GM21717 (cell line): ENCODE data around the gene CUL9.

Experiments
- ATAC-seq: cut with Tn5 transposase; IDR thresholded peaks from one replicate; pipeline ENCODE4 v1.9.1; 2021; ENCODE audit warnings: mild to moderate bottlenecking, moderate library complexity; ENCODE audit not compliant: unreplicated experiment

Gene CUL9

DNA sequence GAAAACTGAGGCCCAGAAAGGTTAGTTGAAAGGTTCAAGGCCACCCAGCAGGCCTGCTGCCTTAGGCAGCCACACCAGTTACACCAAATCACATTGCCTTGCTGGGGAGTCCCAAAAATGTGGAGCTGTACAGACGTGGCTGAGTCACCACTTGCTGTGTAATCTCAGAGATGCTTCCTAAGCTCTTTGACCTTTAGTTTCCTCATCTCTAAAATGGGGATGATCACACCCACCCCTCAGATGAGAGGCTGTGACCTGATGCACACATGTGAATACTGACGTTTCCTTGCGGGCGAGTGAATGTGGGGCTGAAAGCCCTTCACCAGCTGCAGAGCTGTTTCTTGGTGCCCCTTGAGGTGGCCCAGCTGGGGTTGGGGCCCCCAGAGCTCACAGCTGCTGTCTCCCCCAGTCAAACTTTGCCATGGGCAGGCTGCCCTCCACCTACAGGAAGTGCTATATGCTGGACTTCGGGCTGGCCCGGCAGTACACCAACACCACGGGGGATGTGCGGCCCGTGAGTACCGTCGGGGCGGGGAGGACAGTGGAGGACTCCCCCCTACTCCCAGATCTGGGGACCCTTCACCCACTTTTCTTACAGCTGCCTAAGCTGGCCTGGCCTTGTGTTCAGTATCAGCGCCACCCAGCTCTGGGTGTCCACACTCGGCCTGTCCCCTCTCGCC lies 72.3 kb downstream of the CUL9 start:
- ATAC-seq = no peak

- ATAC-seq = no peak
Observed at GRCh38 chr6:43254846-43255245, 72.8 kb downstream of the CUL9 start.

DNA sequence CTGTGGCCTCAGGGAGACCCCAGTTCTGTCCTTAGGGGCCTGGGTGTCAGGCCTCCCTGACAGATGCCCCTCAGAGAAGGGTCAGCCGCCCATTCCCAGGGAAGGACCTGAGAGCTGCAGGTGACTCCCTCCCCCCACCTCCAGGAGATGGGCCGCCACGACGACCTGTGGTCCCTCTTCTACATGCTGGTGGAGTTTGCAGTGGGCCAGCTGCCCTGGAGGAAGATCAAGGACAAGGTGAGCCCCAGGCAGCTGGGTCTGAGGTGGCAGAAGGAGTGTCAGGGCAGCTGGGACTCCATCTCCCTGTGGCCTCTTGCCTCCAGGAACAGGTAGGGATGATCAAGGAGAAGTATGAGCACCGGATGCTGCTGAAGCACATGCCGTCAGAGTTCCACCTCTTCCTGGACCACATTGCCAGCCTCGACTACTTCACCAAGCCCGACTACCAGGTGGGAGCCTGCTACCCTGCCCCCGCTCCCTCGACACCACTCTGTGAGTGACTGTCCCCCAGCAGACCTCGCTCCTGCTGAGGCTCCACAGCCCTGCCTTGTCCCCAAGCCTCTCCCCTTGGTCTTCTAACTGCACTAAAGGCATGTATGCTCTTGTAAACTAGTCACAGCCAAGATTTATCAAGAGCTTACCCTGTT lies 73.5 kb downstream of the CUL9 start:
- no peak for ATAC-seq

- no peak for ATAC-seq
Observed at GRCh38 chr6:43256670-43257366, 74.8 kb downstream of the CUL9 start.

DNA sequence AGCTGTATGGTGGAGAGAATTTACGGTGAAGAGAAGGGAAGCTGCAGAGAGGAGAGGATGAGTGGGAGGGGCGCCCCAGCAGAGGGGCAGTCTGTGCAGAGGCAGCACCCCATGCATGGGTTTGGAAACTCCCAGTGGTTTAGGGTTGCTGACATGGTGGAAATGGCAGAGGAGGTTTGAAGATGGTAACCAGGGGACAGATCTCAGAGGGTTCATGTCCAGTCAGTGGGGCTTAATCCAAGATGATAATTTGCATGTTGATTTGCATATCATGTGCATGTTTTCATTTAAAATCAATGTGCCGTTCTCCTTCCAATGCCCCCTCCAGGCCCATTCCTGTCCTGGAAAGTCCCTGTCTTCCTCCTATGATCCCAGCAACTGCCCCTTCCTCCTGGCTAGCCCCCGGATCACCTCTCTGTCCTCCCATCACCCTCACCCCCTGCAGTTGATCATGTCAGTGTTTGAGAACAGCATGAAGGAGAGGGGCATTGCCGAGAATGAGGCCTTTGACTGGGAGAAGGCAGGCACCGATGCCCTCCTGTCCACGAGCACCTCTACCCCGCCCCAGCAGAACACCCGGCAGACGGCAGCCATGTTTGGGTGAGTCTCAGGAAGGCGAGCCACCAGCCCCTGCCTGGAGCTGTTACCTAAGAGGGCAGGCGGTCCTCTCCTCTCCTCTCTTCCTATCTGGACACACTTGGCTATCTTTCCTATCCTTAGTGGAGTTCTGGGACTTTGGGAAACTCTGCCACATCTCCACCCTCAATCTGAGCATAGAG lies 75.6 kb downstream of the CUL9 start:
- ATAC-seq = no peak

GRCh38 chr6:43258180-43258579 lies 76.2 kb downstream of the CUL9 start:
- ATAC-seq = no peak

DNA sequence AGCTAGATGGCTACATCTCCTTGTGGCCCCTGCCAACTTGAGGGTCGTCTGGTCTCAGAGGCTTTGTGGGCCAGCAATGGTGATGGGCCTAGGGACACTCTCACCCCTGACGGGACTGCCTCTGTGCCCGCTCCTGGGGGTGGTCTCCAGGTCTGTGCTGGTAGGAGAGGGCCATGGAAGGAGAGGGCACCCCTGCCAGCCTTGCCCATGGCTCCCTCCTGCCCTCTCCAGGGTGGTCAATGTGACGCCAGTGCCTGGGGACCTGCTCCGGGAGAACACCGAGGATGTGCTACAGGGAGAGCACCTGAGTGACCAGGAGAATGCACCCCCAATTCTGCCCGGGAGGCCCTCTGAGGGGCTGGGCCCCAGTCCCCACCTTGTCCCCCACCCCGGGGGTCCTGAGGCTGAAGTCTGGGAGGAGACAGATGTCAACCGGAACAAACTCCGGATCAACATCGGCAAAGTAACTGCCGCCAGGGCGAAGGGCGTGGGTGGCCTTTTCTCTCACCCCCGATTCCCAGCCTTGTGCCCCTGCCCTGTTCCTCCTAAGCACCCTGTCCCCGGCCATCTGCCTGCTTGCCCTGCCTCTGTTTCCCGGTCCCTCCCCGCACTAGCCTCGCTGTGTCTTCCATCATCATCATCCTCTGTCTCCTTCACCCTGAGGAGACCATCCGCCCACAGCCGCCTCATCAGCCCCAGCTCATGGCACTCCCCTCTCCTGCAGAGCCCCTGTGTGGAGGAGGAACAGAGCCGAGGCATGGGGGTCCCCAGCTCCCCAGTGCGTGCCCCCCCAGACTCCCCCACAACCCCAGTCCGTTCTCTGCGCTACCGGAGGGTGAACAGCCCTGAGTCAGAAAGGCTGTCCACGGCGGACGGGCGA lies 77.1 kb downstream of the CUL9 start:
- no peak for ATAC-seq

GRCh38 chr6:43260791-43261190 lies 78.8 kb downstream of the CUL9 start:
- no peak for ATAC-seq

DNA sequence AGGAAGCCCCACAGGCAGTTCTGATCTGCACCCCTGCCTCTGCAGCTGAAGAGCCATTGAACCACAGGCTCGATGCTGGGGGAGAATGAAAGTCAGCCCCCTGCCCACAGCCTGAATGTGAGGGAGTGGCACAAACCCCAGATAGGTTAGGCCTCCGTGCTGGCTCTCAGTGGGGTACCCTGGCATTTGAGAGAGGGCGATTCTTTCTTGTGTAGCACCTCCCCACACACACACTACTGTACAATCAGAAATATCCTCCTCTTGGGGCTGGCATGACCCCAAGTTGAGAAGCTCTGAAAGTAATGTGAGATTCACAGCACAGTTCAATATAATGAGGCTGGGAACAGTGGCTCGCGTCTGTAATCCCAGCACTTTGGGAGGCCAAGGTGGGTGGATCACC lies 79.2 kb downstream of the CUL9 start:
- no peak for ATAC-seq

- no peak for ATAC-seq
Observed at GRCh38 chr6:43262000-43262779, 80.2 kb downstream of the CUL9 start.

GRCh38 chr6:43262780-43263313 lies 80.9 kb downstream of the CUL9 start:
- ATAC-seq = no peak

DNA sequence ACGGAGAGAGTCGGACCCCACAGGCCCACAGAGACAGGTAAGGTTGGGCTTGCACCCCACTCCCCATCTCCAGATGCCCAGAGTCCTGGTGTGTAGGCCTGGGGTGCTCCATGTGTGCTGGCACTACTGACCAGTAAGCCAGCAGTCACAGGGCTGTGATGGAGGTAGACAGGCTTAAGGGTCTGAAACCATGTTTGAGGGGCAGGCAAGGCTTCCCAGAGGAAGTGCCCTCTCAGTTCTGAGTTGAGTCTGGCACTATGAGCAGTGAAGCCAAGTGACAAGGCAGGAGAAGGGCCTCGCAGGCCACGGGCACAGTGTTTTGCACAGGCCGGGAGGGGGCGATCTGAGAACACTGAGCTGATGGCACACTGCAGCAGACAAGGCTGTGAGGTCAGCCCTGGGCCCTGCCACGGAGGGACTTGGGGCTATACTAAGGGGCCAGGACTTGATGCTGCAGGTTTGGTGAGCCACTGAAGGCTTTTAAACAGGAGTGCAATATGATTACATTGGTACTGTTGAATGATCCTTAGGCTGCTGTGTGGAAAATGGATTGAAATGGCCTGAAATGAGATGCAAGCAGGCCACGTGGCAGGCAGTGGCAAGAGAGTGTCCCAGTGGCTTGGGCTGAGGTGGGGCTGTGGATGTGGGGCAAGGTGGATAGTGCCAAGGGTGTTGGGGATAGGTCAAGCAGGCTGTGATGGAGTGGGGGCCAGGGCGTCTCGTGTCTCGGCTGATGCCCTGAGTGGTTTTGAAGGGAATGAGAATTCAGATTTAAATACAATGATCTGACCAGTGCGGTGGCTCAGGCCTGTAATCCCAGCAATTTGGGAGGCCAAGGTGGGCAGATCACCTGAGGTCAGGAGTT lies 81.5 kb downstream of the CUL9 start:
- peak; percentile 70 for ATAC-seq

- ATAC-seq = no peak
Observed at GRCh38 chr6:43264599-43265145, 82.7 kb downstream of the CUL9 start.

DNA sequence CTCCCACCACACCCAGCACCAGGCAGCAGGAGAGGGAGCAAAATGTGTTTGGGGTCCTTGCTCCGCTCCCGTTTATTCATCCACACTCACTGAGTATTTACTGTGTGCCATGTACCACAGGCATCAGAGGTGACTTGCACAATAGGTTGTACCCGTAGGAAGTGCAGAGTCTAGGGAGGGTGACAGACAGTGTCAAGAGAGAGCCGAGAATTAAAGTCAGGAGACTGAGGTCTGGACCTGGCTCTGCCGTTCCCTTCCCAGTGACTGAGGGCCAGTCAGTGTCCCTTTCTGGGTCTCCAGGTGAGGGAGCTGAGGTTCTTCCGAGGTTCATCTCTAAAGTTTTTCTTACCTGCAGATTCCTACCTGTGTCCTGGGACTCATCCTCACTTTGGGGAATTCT lies 83.6 kb downstream of the CUL9 start:
- no peak for ATAC-seq

GRCh38 chr6:43267619-43268354 lies 85.8 kb downstream of the CUL9 start:
- ATAC-seq = no peak

DNA sequence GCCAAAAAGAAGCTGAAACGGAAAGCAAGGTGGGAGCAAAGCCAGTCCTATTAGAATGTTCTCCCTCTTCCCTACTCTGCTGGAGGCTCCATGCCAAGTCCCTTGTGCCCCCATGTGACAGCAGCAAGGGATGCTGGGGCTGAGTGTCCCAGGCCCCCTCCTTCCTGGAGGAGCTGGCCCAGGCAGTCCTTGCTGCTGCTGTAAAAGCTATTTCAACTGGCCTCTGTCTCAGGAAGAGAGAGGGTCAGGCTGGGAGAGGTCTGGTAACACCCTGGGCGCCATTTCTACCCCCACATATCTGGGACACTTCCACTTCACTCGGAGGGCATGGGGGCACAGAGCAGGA lies 86.3 kb downstream of the CUL9 start:
- ATAC-seq = no peak

- ATAC-seq = no peak
Observed at GRCh38 chr6:43268782-43269272, 86.8 kb downstream of the CUL9 start.
